K562 (cell line): ENCODE measurements around the gene PRPF18. TPM values are rescaled to one million over a fixed set of nuclear protein-coding genes. Genes with fewer than 3 reads are reported as not detected.

Experiments
- ATAC-seq: fragments of 200-7000 bp; cut with Tn5 transposase; 3 replicates; pipeline ENCODE4 v1.9.1; 2020; ENCODE audit warnings: moderate library complexity
- BruUV-seq: library from RNA; stranded (reverse); fragments of 400-500 nt; replicated peaks from 2 replicates; lab custom pipeline; 2021; lab: Mats Ljungman, UMichigan
- CTCF ChIA-PET: fragments of 300-600 bp; formaldehyde crosslinking; extraction: SDS; loops from one replicate; lab custom pipeline; 2021; ENCODE audit warnings: low intra/inter-chr PET ratio; lab: Yijun Ruan, JAX
- POLR2A ChIA-PET: fragments of 300-600, 350-650 bp; sonication (Branson Sonifier 250); formaldehyde crosslinking; extraction: SDS; loops from one replicate; lab custom pipeline; 2021; ENCODE audit warnings: antibody characterized with exemption, inconsistent platforms; lab: Yijun Ruan, JAX
- DNase-seq, 4 experiments: peaks; one replicate each; pipeline versions ENCODE4 v3.0.0 to v3.0.0-alpha.2; 2011 to 2018; ENCODE audit warnings: low spot score in 3 of 4, mixed read lengths in 3 of 4; ENCODE audit errors: extremely low read depth in 1 of 4
- FAIRE-seq: peaks from 2 replicates; lab custom pipeline; 2011; peaks lifted over from hg19 to GRCh38; lab: Jason Lieb, UNC
- H2AFZ ChIP-seq: 2 replicates; pipeline ENCODE4 v1.6.0; 2011; ENCODE audit warnings: low read depth, low read length, control low read depth, inconsistent platforms
- H3K27ac ChIP-seq: fragments of 200-600 bp; 3 replicates; pipeline ENCODE4 v1.8.0; 2011; ENCODE audit warnings: low read depth, mild to moderate bottlenecking, control low read depth, inconsistent platforms, low read length, moderate library complexity, mixed read lengths; ENCODE audit errors: extremely low read depth
- H3K27me3 ChIP-seq, 2 experiments: fragments of 300-600 bp in 1 of 2; 2 replicates in 1 of 2; 3 replicates in 1 of 2; pipeline versions ENCODE4 v1.6.0 to v1.8.0; 2011; ENCODE audit warnings: inconsistent platforms in 2 of 2, low read length in 2 of 2, mild to moderate bottlenecking in 1 of 2, mixed read lengths in 1 of 2, moderate library complexity in 1 of 2; ENCODE audit not compliant: control insufficient read depth in 2 of 2, insufficient read depth in 2 of 2
- H3K36me3 ChIP-seq: fragments of 300-600 bp; 3 replicates; pipeline ENCODE4 v1.8.0; 2011; ENCODE audit warnings: mild to moderate bottlenecking, low read length, inconsistent platforms; ENCODE audit not compliant: control insufficient read depth, insufficient read depth
- H3K4me1 ChIP-seq, 2 experiments: fragments of 200-600 bp in 1 of 2; replicated peaks in 1 of 2; 2 replicates in 1 of 2; 3 replicates in 1 of 2; pipeline versions ENCODE4 v1.5.1 to v1.8.0; 2011; ENCODE audit warnings: inconsistent platforms in 2 of 2, low read length in 2 of 2, mild to moderate bottlenecking in 1 of 2, mixed read lengths in 1 of 2, moderate library complexity in 1 of 2; ENCODE audit not compliant: control insufficient read depth in 2 of 2, insufficient read depth in 2 of 2
- H3K4me2 ChIP-seq: 2 replicates; pipeline ENCODE4 v1.6.1; 2011; ENCODE audit warnings: low read length, control low read depth, inconsistent platforms, mixed read lengths; ENCODE audit not compliant: insufficient read depth
- H3K4me3 ChIP-seq: fragments of 200-600 bp; sonication (generic), shearing (Covaris generic); 2 replicates; pipeline ENCODE4 v1.5.1; 2016; ENCODE audit warnings: control low read depth, inconsistent platforms
- H3K79me2 ChIP-seq: fragments of 200-600 bp; 3 replicates; pipeline ENCODE4 v1.8.0; 2011; ENCODE audit warnings: low read length, inconsistent platforms; ENCODE audit not compliant: control insufficient read depth, insufficient read depth
- H3K9ac ChIP-seq, 2 experiments: 2 replicates each; pipeline versions ENCODE4 v1.6.0 to v1.6.1; 2011; ENCODE audit warnings: low read depth in 2 of 2, low read length in 2 of 2, control low read depth in 1 of 2, inconsistent platforms in 1 of 2, mild to moderate bottlenecking in 1 of 2, mixed read lengths in 1 of 2; ENCODE audit not compliant: insufficient read depth in 1 of 2
- H3K9me1 ChIP-seq: one replicate; pipeline ENCODE4 v1.6.0; 2011; ENCODE audit warnings: inconsistent platforms, mild to moderate bottlenecking, low read length, moderate library complexity; ENCODE audit not compliant: control insufficient read depth, insufficient read depth
- H3K9me3 ChIP-seq: replicated peaks from 2 replicates; pipeline ENCODE4 v1.5.1; 2011; ENCODE audit warnings: low read depth, low read length, inconsistent platforms; ENCODE audit not compliant: control insufficient read depth, insufficient read depth
- H4K20me1 ChIP-seq: replicated peaks from 2 replicates; pipeline ENCODE4 v1.6.1; 2011; ENCODE audit warnings: low read length, inconsistent platforms, mixed read lengths; ENCODE audit not compliant: control insufficient read depth, insufficient read depth
- BCOR ChIP-seq: fragments of 450-650 bp; IDR thresholded peaks from 2 replicates; pipeline ENCODE4 v1.6.1; 2016
- BRD4 ChIP-seq: fragments of 200-600 bp; sonication (generic); IDR thresholded peaks from 2 replicates; pipeline ENCODE4 v1.6.1; 2017; ENCODE audit warnings: inconsistent platforms
- ELF1 ChIP-seq: fragments of 200-800 bp; sonication (Bioruptor generic); IDR thresholded peaks from 2 replicates; pipeline ENCODE4 v1.6.1; 2016; ENCODE audit warnings: missing genetic modification characterization, missing compliant biosample characterization
- EZH2 ChIP-seq: IDR thresholded peaks from 2 replicates; pipeline ENCODE4 v1.6.1; 2012; ENCODE audit warnings: low read depth, mild to moderate bottlenecking, inconsistent platforms, low read length, borderline replicate concordance
- TGIF2 ChIP-seq: sonication (generic); formaldehyde crosslinking; IDR thresholded peaks from 2 replicates; pipeline ENCODE4 v1.8.1; 2022; ENCODE audit warnings: mild to moderate bottlenecking, missing genetic modification reagents, moderate library complexity
- ZNF146 ChIP-seq: IDR thresholded peaks from one replicate; pipeline ENCODE4 v1.6.1; 2018; ENCODE audit warnings: missing compliant biosample characterization; ENCODE audit not compliant: unreplicated experiment
- ZNF224 ChIP-seq: sonication (generic); formaldehyde crosslinking; IDR thresholded peaks from 2 replicates; pipeline ENCODE4 v1.8.0; 2022; ENCODE audit warnings: mild to moderate bottlenecking, missing genetic modification reagents
- WGBS: fragments of 100-300 bp; shearing (Covaris generic); methylation state at CpG from one replicate; pipeline ENCODE4 v1.1.6; 2016; ENCODE audit warnings: low coverage, mixed read lengths; ENCODE audit not compliant: insufficient coverage; ENCODE audit errors: missing lambda C conversion rate; 5-methylcytosine and 5-hydroxymethylcytosine counted together
- in situ Hi-C: fragments of 300-500 bp; cut with MboI; formaldehyde crosslinking; loops from 4 replicates; pipeline ENCODE4 v1.15.0; 2018; ENCODE audit warnings: inconsistent platforms, mixed read lengths
- intact Hi-C: fragments of 100-400 bp; cut with micrococcal nuclease; formaldehyde crosslinking; loops from 2 replicates; pipeline ENCODE4 v1.14.2; 2022
- polyA plus RNA-seq, 8 experiments: library from polyadenylated mRNA; depleted of rRNA in 4 of 8; stranded (reverse) in 5 of 8; unstranded in 3 of 8; fragments of >200 nt; fragmentation: Nextera tagmentation in 2 of 8; fragmentation: Illumina TruSeq in 1 of 8; extraction: Ambion mirVana in 2 of 8; extraction: Trizol in 1 of 8; gene quantifications; 2 replicates each; pipeline versions ENCODE4 v1.2.1 to v1.2.3, GENCODE V29; 2011 to 2014; ENCODE audit warnings: inconsistent platforms in 1 of 8, missing spikeins in 1 of 8
- total RNA-seq, 7 experiments: library from RNA; depleted of rRNA in 6 of 7; stranded (reverse); fragments of >200 nt in 6 of 7; fragmentation: Illumina TruSeq in 2 of 7; extraction: Trizol in 2 of 7; gene quantifications; 2 replicates each; pipeline versions ENCODE4 v1.2.1 to v1.2.3, GENCODE V29; 2011 to 2021; ENCODE audit warnings: low replicate concordance in 1 of 7
- TF ChIP-seq, protein P1 (sequence below): fragments of 250-450 bp; sonication (Bioruptor Pico); IDR thresholded peaks from 2 replicates; pipeline ENCODE4 v1.5.0; 2021; ENCODE audit warnings: mild to moderate bottlenecking, moderate library complexity
- TF ChIP-seq, protein P2 (sequence below), 2 experiments: fragments of 450-650 bp in 1 of 2; sonication (generic) in 1 of 2; formaldehyde crosslinking in 1 of 2; IDR thresholded peaks in 1 of 2; conservative IDR thresholded peaks in 1 of 2; 2 replicates each; pipeline versions ENCODE4 v1.6.1 to v1.8.1; 2016 to 2023; ENCODE audit warnings: mild to moderate bottlenecking in 2 of 2, moderate library complexity in 2 of 2, inconsistent platforms in 1 of 2, missing genetic modification reagents in 1 of 2
- TF ChIP-seq, protein P3 (sequence below): fragments of 250-450 bp; sonication (Bioruptor Pico); IDR thresholded peaks from 2 replicates; pipeline ENCODE4 v1.8.0; 2021; ENCODE audit warnings: borderline replicate concordance, mild to moderate bottlenecking, moderate library complexity; ENCODE audit not compliant: poor library complexity, severe bottlenecking
- TF ChIP-seq, protein P4 (sequence below), 2 experiments: fragments of 450-650 bp; conservative IDR thresholded peaks; 2 replicates each; pipeline ENCODE4 v1.6.1; 2017; ENCODE audit warnings: mild to moderate bottlenecking in 2 of 2, moderate library complexity in 2 of 2

The PRPF18 gene
- total and polyA plus RNA-seq, 9 of the 15 experiments (the other 6 are each of a cell fraction or from before 2014, with no cell fraction given): 14.0 to 30.6 (median 23.1) TPM

DNA sequence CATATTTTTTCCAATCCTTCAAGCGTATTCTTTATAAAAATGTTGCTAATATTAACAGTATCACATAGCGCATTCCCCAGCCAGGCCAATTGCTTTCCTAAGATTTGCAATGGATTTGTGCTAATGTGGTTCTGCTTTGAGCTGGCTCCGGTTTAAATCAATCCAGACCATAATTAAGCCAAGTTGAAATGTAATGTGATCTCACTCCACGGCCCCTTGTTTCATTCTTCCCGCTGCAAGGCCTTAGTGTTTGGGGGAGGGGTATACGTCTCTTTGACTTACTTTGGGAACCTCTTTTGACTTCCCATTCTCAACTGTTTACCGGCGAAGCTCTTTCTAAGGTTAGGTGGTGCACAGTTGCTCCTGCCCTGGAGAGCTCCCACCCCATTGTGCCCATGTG, 86.4 kb downstream of the PRPF18 start:
- in situ Hi-C loops: no loop called here
- Histone ChIP-seq H3K9me3 (no peaks in the 10 kb centered on the region), H3K27ac (no peak overlapping the region), H3K4me2 (no peak overlapping the region), H3K4me3 (no peak overlapping the region), H3K36me3 (no peaks in the 10 kb centered on the region; the same call in 2 of the 3 replicates)
- intact Hi-C loops: no loop called here
- ATAC-seq: no peak
- no peak for FAIRE-seq
- TF ChIP-seq BCOR (no peak), ZNF146 (no peak), EZH2 (no peak), BRD4 (no peak), ZNF224 (no peak), TGIF2 (CRISPR knock-in tag) (no peak), ELF1 (tag) (no peak)
- TF ChIP-seq, protein P1, sequence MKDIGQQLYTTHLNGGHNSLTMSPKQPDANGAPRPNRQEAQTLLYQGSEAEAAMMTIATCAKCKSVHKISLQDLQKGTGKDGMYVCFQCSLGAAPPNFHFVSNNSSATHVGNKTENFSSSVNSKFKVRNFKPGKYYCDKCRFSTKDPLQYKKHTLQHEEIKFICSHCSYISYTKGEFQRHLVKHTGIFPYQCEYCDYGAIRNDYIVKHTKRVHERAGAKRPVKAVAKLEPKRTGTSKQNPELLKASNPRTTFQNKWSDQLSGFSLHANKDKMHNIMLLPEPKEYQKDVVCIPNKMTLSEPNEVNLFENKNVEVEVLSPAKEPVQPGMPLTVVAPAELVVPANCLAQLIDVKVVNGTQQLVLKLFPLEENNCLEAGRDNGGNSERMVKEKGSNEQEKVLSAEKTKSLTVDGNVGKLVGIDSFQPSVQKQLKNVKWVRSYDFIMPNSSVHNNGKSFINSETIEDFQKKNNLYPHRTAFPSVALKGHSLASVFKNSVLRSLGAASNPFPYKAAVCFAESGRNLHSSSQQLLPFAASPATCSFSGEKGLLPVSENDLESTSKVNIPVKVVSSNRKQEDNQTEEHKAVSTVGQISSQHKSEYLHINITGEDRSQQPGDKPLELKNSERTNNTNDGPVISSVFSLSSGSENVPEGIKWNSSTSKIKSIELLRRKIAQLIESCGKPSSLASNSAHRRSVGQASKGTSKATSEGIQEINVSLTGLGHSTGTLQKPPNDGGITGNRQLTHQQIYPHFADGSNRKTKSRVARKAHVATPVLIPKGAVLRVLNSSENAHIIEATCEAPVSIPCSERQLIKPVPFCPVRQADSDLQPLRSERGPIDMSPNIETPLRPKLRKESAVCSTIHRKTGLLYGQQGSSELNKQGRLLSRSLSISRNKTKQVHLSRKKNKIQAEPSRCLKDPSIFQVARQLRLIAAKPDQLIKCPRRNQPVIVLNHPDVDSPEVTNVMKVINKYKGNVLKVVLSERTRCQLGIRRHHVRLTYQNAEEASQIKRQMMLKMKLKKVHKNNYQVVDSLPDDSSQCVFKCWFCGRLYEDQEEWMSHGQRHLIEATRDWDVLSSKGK (CRISPR knock-in tag): no peak
- TF ChIP-seq, protein P2, sequence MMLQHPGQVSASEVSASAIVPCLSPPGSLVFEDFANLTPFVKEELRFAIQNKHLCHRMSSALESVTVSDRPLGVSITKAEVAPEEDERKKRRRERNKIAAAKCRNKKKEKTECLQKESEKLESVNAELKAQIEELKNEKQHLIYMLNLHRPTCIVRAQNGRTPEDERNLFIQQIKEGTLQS (IDR thresholded peaks at IDR 0.05): no peak
- TF ChIP-seq, protein P2 (CRISPR knock-in tag; conservative IDR thresholded peaks at IDR 0.05): no peak
- TF ChIP-seq, protein P3, sequence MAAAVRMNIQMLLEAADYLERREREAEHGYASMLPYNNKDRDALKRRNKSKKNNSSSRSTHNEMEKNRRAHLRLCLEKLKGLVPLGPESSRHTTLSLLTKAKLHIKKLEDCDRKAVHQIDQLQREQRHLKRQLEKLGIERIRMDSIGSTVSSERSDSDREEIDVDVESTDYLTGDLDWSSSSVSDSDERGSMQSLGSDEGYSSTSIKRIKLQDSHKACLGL (CRISPR knock-in tag): no peak
- TF ChIP-seq, protein P4, sequence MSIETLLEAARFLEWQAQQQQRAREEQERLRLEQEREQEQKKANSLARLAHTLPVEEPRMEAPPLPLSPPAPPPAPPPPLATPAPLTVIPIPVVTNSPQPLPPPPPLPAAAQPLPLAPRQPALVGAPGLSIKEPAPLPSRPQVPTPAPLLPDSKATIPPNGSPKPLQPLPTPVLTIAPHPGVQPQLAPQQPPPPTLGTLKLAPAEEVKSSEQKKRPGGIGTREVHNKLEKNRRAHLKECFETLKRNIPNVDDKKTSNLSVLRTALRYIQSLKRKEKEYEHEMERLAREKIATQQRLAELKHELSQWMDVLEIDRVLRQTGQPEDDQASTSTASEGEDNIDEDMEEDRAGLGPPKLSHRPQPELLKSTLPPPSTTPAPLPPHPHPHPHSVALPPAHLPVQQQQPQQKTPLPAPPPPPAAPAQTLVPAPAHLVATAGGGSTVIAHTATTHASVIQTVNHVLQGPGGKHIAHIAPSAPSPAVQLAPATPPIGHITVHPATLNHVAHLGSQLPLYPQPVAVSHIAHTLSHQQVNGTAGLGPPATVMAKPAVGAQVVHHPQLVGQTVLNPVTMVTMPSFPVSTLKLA (conservative IDR thresholded peaks at IDR 0.05): no peak
- TF ChIP-seq, all 486 proteins: peak for 0
- WGBS: 67% methylated on average over 8 of the region's 8 CpGs
- no TSS peak for BruUV-seq
- no peaks in the 10 kb centered on the region for H3K79me2 ChIP-seq
- no peak overlapping the region for H2AFZ ChIP-seq
- CTCF ChIA-PET: no interaction called here
- no peaks in the 10 kb centered on the region; a peak in 1 of 5 replicates for H3K27me3 ChIP-seq
- H4K20me1 ChIP-seq: 0 out of 2 replicates have a peak, but pooled peaks cover 6% of the 10 kb centered on the region
- no peaks in the 10 kb centered on the region for H3K4me1 ChIP-seq
- H3K9ac ChIP-seq: no peak overlapping the region
- no peak for DNase-seq
- POLR2A ChIA-PET: no interaction called here
- H3K9me1 ChIP-seq: no peaks in the 10 kb centered on the region
